Panc1 (cell line): ENCODE measurements around the gene PIGS.

Experiments used
- TCF7L2 ChIP-seq: IDR thresholded peaks from 2 replicates; pipeline ENCODE4 v1.6.1; 2011; ENCODE audit warnings: mild to moderate bottlenecking, low read depth, low read length, inconsistent platforms
- TF ChIP-seq, protein P1 (sequence below): fragments of 450-650 bp; IDR thresholded peaks from 2 replicates; pipeline ENCODE4 v1.5.1; 2017; ENCODE audit warnings: mild to moderate bottlenecking
- TF ChIP-seq, protein P2 (sequence below), 2 experiments: IDR thresholded peaks; 2 replicates each; pipeline ENCODE4 v1.6.1; 2011 to 2012; ENCODE audit warnings: low read depth in 2 of 2, control low read depth in 1 of 2, low read length in 1 of 2, mild to moderate bottlenecking in 1 of 2, moderate library complexity in 1 of 2; ENCODE audit not compliant: insufficient read depth in 1 of 2

DNA sequence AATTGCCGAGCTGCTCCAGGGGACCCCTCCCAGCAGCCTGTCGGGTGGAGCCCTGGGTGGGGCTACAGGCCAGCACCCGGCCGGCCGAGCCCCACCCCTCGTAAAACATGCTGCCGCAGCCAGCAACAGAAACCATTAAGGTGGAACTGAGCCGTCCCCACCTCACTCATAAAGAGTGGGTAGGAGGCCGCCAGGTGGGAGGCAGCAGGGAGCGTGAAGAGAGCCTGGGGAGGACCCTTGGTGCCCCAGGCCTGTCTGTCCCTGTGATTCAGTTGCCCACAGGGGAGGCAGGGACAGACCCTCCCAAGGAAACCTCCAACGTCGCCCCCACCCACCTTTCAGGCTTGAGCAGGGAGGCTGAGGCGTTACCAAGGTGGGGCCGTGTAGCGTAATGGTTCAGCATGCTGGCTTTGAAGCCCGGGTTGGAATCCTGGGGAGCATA is 56.7 kb downstream of the PIGS start:
- TF ChIP-seq, protein P1, sequence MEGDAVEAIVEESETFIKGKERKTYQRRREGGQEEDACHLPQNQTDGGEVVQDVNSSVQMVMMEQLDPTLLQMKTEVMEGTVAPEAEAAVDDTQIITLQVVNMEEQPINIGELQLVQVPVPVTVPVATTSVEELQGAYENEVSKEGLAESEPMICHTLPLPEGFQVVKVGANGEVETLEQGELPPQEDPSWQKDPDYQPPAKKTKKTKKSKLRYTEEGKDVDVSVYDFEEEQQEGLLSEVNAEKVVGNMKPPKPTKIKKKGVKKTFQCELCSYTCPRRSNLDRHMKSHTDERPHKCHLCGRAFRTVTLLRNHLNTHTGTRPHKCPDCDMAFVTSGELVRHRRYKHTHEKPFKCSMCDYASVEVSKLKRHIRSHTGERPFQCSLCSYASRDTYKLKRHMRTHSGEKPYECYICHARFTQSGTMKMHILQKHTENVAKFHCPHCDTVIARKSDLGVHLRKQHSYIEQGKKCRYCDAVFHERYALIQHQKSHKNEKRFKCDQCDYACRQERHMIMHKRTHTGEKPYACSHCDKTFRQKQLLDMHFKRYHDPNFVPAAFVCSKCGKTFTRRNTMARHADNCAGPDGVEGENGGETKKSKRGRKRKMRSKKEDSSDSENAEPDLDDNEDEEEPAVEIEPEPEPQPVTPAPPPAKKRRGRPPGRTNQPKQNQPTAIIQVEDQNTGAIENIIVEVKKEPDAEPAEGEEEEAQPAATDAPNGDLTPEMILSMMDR: no peak
- no peak for TF ChIP-seq TCF7L2
- TF ChIP-seq, protein P2, sequence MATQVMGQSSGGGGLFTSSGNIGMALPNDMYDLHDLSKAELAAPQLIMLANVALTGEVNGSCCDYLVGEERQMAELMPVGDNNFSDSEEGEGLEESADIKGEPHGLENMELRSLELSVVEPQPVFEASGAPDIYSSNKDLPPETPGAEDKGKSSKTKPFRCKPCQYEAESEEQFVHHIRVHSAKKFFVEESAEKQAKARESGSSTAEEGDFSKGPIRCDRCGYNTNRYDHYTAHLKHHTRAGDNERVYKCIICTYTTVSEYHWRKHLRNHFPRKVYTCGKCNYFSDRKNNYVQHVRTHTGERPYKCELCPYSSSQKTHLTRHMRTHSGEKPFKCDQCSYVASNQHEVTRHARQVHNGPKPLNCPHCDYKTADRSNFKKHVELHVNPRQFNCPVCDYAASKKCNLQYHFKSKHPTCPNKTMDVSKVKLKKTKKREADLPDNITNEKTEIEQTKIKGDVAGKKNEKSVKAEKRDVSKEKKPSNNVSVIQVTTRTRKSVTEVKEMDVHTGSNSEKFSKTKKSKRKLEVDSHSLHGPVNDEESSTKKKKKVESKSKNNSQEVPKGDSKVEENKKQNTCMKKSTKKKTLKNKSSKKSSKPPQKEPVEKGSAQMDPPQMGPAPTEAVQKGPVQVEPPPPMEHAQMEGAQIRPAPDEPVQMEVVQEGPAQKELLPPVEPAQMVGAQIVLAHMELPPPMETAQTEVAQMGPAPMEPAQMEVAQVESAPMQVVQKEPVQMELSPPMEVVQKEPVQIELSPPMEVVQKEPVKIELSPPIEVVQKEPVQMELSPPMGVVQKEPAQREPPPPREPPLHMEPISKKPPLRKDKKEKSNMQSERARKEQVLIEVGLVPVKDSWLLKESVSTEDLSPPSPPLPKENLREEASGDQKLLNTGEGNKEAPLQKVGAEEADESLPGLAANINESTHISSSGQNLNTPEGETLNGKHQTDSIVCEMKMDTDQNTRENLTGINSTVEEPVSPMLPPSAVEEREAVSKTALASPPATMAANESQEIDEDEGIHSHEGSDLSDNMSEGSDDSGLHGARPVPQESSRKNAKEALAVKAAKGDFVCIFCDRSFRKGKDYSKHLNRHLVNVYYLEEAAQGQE (IDR thresholded peaks at IDR 0.05; ENCODE audit: insufficient read depth in 1 of 2, low read depth in 2 of 2, low read length in 1 of 2): no peak
